Esophagus squamous epithelium (tissue), 5 donors: ENCODE data around the gene EFNB2. TPM values are rescaled to one million over a fixed set of nuclear protein-coding genes. Genes with fewer than 3 reads are reported as not detected.

Source experiments
- DNase-seq: peaks from one replicate; lab custom pipeline; 2025; lab: John Stamatoyannopoulos, UW
- H3K27ac ChIP-seq, 4 donors: fragments of 200-600 bp; sonication (generic); one replicate each; pipeline ENCODE4 v1.5.1; 2016 to 2019; ENCODE audit warnings: mild to moderate bottlenecking in 1 of 4
- H3K27me3 ChIP-seq, 4 donors: fragments of 200-600 bp; sonication (generic); 1 replicate in 3 of 4; 2 replicates in 1 of 4; pipeline versions ENCODE4 v1.5.1 to v1.6.0; 2017 to 2021; ENCODE audit warnings: antibody characterized with exemption in 1 of 4
- H3K36me3 ChIP-seq, 3 donors: fragments of 200-600 bp; sonication (generic); one replicate each; pipeline ENCODE4 v1.5.1; 2016 to 2019
- H3K4me1 ChIP-seq, 3 donors: fragments of 200-600 bp; sonication (generic); one replicate each; pipeline ENCODE4 v1.5.1; 2017 to 2019
- H3K4me3 ChIP-seq, 4 donors: fragments of 200-600 bp; sonication (generic); 1 replicate in 3 of 4; 2 replicates in 1 of 4; pipeline ENCODE4 v1.5.1; 2016 to 2019; ENCODE audit warnings: mild to moderate bottlenecking in 2 of 4, moderate library complexity in 1 of 4
- H3K9me3 ChIP-seq, 3 donors: fragments of 200-600 bp; sonication (generic); one replicate each; pipeline ENCODE4 v1.5.1; 2016 to 2019
- POLR2A ChIP-seq, 4 donors: fragments of 450-650 bp; IDR thresholded peaks; one replicate each; pipeline ENCODE4 v1.6.1; 2017; ENCODE audit warnings: antibody characterized with exemption in 4 of 4, mild to moderate bottlenecking in 4 of 4, moderate library complexity in 3 of 4
- WGBS, 2 donors: methylation state at CpG; one replicate each; pipeline ENCODE4 v1.1.5; 2018; 5-methylcytosine and 5-hydroxymethylcytosine counted together
- intact Hi-C: fragments of 100-400 bp; cut with DNase I; formaldehyde crosslinking; loops from one replicate; pipeline ENCODE4 v1.15.0; 2022
- total RNA-seq, 4 donors: library from RNA; depleted of rRNA; stranded (reverse); fragments of >200 nt; gene quantifications; one replicate each; pipeline ENCODE4 v1.1.0, GENCODE V29; 2016
- TF ChIP-seq, protein P1 (sequence below), 6 experiments: fragments of 450-650 bp in 4 of 6; fragments of 200-600 bp in 2 of 6; sonication (generic) in 2 of 6; IDR thresholded peaks; one replicate each; pipeline ENCODE4 v1.5.1; 2016 to 2019; ENCODE audit warnings: antibody characterized with exemption in 6 of 6, mild to moderate bottlenecking in 4 of 6, moderate library complexity in 4 of 6
- donor health status: DM: yes; HTN: yes; CAD: no.

The EFNB2 gene
- total RNA-seq, 4 donors from 2014 or later: 14.9 to 29.1 (median 15.8) TPM

GRCh38 chr13:106506286-106506685 is 29.2 kb downstream of the EFNB2 start:
- H3K27ac ChIP-seq: no peak overlapping the region
- intact Hi-C loops: no loop called here

GRCh38 chr13:106505732-106506131 is 29.7 kb downstream of the EFNB2 start:
- peaks cover 0 to 15% (median 0%) of the 10 kb centered on the region in 3 donors for H3K36me3 ChIP-seq
- TF ChIP-seq POLR2A (IDR thresholded peaks at IDR 0.05): no peak
- TF ChIP-seq, protein P1, sequence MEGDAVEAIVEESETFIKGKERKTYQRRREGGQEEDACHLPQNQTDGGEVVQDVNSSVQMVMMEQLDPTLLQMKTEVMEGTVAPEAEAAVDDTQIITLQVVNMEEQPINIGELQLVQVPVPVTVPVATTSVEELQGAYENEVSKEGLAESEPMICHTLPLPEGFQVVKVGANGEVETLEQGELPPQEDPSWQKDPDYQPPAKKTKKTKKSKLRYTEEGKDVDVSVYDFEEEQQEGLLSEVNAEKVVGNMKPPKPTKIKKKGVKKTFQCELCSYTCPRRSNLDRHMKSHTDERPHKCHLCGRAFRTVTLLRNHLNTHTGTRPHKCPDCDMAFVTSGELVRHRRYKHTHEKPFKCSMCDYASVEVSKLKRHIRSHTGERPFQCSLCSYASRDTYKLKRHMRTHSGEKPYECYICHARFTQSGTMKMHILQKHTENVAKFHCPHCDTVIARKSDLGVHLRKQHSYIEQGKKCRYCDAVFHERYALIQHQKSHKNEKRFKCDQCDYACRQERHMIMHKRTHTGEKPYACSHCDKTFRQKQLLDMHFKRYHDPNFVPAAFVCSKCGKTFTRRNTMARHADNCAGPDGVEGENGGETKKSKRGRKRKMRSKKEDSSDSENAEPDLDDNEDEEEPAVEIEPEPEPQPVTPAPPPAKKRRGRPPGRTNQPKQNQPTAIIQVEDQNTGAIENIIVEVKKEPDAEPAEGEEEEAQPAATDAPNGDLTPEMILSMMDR (IDR thresholded peaks at IDR 0.05): no peak
- H3K27ac ChIP-seq: no peak overlapping the region
- H3K4me1 ChIP-seq: peaks cover 0 to 27% (median 6%) of the 10 kb centered on the region in 3 donors
- no peaks in the 10 kb centered on the region for H3K9me3 ChIP-seq
- no peaks in the 10 kb centered on the region for H3K27me3 ChIP-seq
- 78 to 88% methylated on average over 4 of the region's 4 CpGs for WGBS, 2 donors
- intact Hi-C loops: no loop called here
- no peak overlapping the region for H3K4me3 ChIP-seq
- DNase-seq: no peak

More at GRCh38 chr13:106506286-106506685, 29.2 kb downstream of the EFNB2 start:
- Histone ChIP-seq H3K36me3 (peaks cover 0 to 21% (median 0%) of the 10 kb centered on the region in 3 donors), H3K9me3 (no peaks in the 10 kb centered on the region), H3K4me1 (peaks cover 0 to 26% (median 6%) of the 10 kb centered on the region in 3 donors), H3K4me3 (no peak overlapping the region), H3K27me3 (no peaks in the 10 kb centered on the region)
- DNase-seq: no peak
- WGBS, 2 donors: 58 to 59% methylated on average over 2 of the region's 2 CpGs
- no peak for TF ChIP-seq POLR2A (IDR thresholded peaks at IDR 0.05)
- TF ChIP-seq, protein P1 (IDR thresholded peaks at IDR 0.05): no peak

DNA sequence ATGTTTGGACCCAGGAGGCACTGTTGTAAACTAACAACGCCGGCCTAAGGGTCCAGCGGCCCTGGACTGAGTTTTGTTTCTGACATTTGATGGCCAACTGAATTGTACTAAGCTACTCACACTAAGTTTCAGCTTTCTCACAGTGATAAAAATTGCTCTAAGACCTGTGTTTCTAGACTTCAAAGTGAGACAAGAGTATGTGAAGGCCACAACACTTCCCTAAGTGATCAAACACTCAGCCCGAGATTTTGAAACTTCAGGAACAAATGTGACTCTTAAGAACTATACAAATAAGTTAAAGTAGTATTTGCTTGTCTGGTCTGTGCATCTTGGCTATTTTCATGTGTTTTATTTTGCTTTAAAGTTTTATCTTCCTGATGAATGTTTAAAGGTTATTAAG is 30.2 kb downstream of the EFNB2 start:
- H3K4me1 ChIP-seq: peaks cover 0 to 31% (median 6%) of the 10 kb centered on the region in 3 donors
- 66 to 92% methylated on average over 4 of the region's 4 CpGs for WGBS, 2 donors
- H3K36me3 ChIP-seq: peaks cover 0 to 11% (median 0%) of the 10 kb centered on the region in 3 donors
- TF ChIP-seq, protein P1 (IDR thresholded peaks at IDR 0.05): no peak
- no peak for TF ChIP-seq POLR2A (IDR thresholded peaks at IDR 0.05)
- no peak for DNase-seq
- H3K9me3 ChIP-seq: no peaks in the 10 kb centered on the region
- no peak overlapping the region for H3K4me3 ChIP-seq
- H3K27ac ChIP-seq: no peak overlapping the region
- H3K27me3 ChIP-seq: no peaks in the 10 kb centered on the region
- intact Hi-C loops: no loop called here

- DNase-seq: no peak
- Histone ChIP-seq H3K27me3 (no peaks in the 10 kb centered on the region), H3K36me3 (peaks cover 0 to 4% (median 0%) of the 10 kb centered on the region in 3 donors), H3K4me1 (peaks cover 0 to 45% (median 6%) of the 10 kb centered on the region in 3 donors), H3K9me3 (no peaks in the 10 kb centered on the region), H3K4me3 (no peak overlapping the region), H3K27ac (no peak overlapping the region)
- WGBS, 2 donors: 82 to 90% methylated on average over 9 of the region's 9 CpGs
- intact Hi-C loops: no loop called here
- no peak for TF ChIP-seq POLR2A (IDR thresholded peaks at IDR 0.05)
- TF ChIP-seq, protein P1 (IDR thresholded peaks at IDR 0.05): no peak
Measured at GRCh38 chr13:106503730-106504453, 31.6 kb downstream of the EFNB2 start.

GRCh38 chr13:106503272-106503671 is 32.2 kb downstream of the EFNB2 start:
- intact Hi-C loops: no loop called here
- H3K4me3 ChIP-seq: no peak overlapping the region
- no peak for TF ChIP-seq POLR2A (IDR thresholded peaks at IDR 0.05)
- TF ChIP-seq, protein P1 (IDR thresholded peaks at IDR 0.05): no peak
- no peaks in the 10 kb centered on the region for H3K27me3 ChIP-seq
- peaks cover 0 to 48% (median 6%) of the 10 kb centered on the region in 3 donors for H3K4me1 ChIP-seq
- 69 to 74% methylated on average over 5 of the region's 5 CpGs for WGBS, 2 donors
- H3K27ac ChIP-seq: no peak overlapping the region
- H3K36me3 ChIP-seq: peaks cover 0 to 4% (median 0%) of the 10 kb centered on the region in 3 donors
- no peak for DNase-seq
- no peaks in the 10 kb centered on the region for H3K9me3 ChIP-seq
